K562 (cell line): ENCODE data around the gene NR0B2.

Experiments used
- CBX3 ChIP-seq, 2 experiments: IDR thresholded peaks; 1 replicate in 1 of 2; 2 replicates in 1 of 2; pipeline ENCODE4 v1.6.1; 2012; ENCODE audit warnings: inconsistent platforms in 2 of 2, low read length in 2 of 2, borderline replicate concordance in 1 of 2, control low read depth in 1 of 2
- ESRRA ChIP-seq: fragments of 450-650 bp; IDR thresholded peaks from 2 replicates; pipeline ENCODE4 v1.6.1; 2014; ENCODE audit warnings: low read depth, mild to moderate bottlenecking, moderate library complexity, borderline replicate concordance
- MYBL2 ChIP-seq, 2 experiments: fragments of 450-650 bp in 1 of 2; sonication (generic) in 1 of 2; formaldehyde crosslinking in 1 of 2; IDR thresholded peaks; 2 replicates each; pipeline versions ENCODE4 v1.6.1 to v1.8.1; 2017 to 2022; ENCODE audit warnings: borderline replicate concordance in 1 of 2, inconsistent platforms in 1 of 2, low read depth in 1 of 2, mild to moderate bottlenecking in 1 of 2, missing genetic modification reagents in 1 of 2, moderate library complexity in 1 of 2
- RBM39 ChIP-seq: fragments of 200-400 bp; formaldehyde crosslinking; optimal IDR thresholded peaks from 2 replicates; pipeline ENCODE3; 2018; ENCODE audit warnings: low read depth, low read length
- U2AF1 ChIP-seq: fragments of 200-400 bp; formaldehyde crosslinking; optimal IDR thresholded peaks from 2 replicates; pipeline ENCODE3; 2017; ENCODE audit warnings: mild to moderate bottlenecking, low read depth, low read length, moderate library complexity
- ZNF77 ChIP-seq: fragments of 250-450 bp; sonication (Bioruptor Pico); IDR thresholded peaks from 2 replicates; pipeline ENCODE4 v1.5.0; 2020
- TF ChIP-seq, protein P1 (sequence below), 3 experiments: IDR thresholded peaks in 2 of 3; conservative IDR thresholded peaks in 1 of 3; 2 replicates each; pipeline ENCODE4 v1.5.1; 2011 to 2012; ENCODE audit warnings: low read length in 3 of 3, mild to moderate bottlenecking in 3 of 3, control low read depth in 2 of 3, improper control_type of control experiment in 1 of 3, inconsistent platforms in 1 of 3, low read depth in 1 of 3, mixed read lengths in 1 of 3, moderate library complexity in 1 of 3; ENCODE audit not compliant: insufficient read depth in 2 of 3
- TF ChIP-seq, protein P2 (sequence below), 2 experiments: fragments of 450-650 bp in 1 of 2; sonication (generic) in 1 of 2; formaldehyde crosslinking in 1 of 2; IDR thresholded peaks; 2 replicates each; pipeline versions ENCODE4 v1.7.1 to v1.9.0; 2016 to 2022; ENCODE audit warnings: inconsistent platforms in 1 of 2, mild to moderate bottlenecking in 1 of 2, missing genetic modification reagents in 1 of 2
- TF ChIP-seq, protein P3 (sequence below): fragments of 250-450 bp; sonication (Bioruptor Pico); IDR thresholded peaks from 2 replicates; pipeline ENCODE4 v1.8.0; 2021; ENCODE audit warnings: mild to moderate bottlenecking, moderate library complexity
- TF ChIP-seq, protein P4 (sequence below), 2 experiments: fragments of 200-800 bp in 1 of 2; sonication (Bioruptor generic) in 1 of 2; sonication (generic) in 1 of 2; formaldehyde crosslinking in 1 of 2; IDR thresholded peaks in 1 of 2; conservative IDR thresholded peaks in 1 of 2; 2 replicates each; pipeline versions ENCODE4 v1.5.0 to v1.6.1; 2016 to 2020; ENCODE audit warnings: missing compliant biosample characterization in 1 of 2, missing genetic modification characterization in 1 of 2, missing genetic modification reagents in 1 of 2
- TF ChIP-seq, protein P5 (sequence below): fragments of 250-450 bp; sonication (Bioruptor Pico); IDR thresholded peaks from 2 replicates; pipeline ENCODE4 v1.5.0; 2022; ENCODE audit warnings: mild to moderate bottlenecking

DNA sequence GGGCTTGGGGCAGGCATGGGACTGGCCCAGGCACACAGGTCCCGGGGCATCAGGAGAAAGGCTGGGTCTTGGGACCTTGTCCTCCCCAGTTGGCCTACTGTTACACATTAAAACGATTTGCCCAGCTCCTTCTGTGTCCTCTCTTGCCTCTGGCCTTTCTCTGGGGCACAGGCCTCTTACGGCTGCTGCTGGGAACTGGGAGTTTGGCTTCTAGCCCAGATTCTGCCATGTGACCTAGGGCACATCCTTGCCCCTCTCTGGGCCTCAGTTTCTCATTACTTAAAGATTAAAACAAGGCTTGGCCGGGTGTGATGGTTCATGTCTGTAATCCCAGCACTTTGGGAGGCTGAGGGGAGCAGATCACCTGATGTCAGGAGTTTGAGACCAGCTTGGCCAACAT lies 32.5 kb upstream of the NR0B2 start:
- TF ChIP-seq, protein P1, sequence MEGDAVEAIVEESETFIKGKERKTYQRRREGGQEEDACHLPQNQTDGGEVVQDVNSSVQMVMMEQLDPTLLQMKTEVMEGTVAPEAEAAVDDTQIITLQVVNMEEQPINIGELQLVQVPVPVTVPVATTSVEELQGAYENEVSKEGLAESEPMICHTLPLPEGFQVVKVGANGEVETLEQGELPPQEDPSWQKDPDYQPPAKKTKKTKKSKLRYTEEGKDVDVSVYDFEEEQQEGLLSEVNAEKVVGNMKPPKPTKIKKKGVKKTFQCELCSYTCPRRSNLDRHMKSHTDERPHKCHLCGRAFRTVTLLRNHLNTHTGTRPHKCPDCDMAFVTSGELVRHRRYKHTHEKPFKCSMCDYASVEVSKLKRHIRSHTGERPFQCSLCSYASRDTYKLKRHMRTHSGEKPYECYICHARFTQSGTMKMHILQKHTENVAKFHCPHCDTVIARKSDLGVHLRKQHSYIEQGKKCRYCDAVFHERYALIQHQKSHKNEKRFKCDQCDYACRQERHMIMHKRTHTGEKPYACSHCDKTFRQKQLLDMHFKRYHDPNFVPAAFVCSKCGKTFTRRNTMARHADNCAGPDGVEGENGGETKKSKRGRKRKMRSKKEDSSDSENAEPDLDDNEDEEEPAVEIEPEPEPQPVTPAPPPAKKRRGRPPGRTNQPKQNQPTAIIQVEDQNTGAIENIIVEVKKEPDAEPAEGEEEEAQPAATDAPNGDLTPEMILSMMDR (IDR thresholded peaks at IDR 0.05 in 2 of 3, conservative IDR thresholded peaks at IDR 0.05 in 1 of 3; ENCODE audit: insufficient read depth in 2 of 3, low read depth in 1 of 3, low read length in 3 of 3), result no peak
- TF ChIP-seq, protein P2, sequence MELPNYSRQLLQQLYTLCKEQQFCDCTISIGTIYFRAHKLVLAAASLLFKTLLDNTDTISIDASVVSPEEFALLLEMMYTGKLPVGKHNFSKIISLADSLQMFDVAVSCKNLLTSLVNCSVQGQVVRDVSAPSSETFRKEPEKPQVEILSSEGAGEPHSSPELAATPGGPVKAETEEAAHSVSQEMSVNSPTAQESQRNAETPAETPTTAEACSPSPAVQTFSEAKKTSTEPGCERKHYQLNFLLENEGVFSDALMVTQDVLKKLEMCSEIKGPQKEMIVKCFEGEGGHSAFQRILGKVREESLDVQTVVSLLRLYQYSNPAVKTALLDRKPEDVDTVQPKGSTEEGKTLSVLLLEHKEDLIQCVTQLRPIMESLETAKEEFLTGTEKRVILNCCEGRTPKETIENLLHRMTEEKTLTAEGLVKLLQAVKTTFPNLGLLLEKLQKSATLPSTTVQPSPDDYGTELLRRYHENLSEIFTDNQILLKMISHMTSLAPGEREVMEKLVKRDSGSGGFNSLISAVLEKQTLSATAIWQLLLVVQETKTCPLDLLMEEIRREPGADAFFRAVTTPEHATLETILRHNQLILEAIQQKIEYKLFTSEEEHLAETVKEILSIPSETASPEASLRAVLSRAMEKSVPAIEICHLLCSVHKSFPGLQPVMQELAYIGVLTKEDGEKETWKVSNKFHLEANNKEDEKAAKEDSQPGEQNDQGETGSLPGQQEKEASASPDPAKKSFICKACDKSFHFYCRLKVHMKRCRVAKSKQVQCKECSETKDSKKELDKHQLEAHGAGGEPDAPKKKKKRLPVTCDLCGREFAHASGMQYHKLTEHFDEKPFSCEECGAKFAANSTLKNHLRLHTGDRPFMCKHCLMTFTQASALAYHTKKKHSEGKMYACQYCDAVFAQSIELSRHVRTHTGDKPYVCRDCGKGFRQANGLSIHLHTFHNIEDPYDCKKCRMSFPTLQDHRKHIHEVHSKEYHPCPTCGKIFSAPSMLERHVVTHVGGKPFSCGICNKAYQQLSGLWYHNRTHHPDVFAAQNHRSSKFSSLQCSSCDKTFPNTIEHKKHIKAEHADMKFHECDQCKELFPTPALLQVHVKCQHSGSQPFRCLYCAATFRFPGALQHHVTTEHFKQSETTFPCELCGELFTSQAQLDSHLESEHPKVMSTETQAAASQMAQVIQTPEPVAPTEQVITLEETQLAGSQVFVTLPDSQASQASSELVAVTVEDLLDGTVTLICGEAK (IDR thresholded peaks at IDR 0.05), result no peak
- TF ChIP-seq, protein P2 (CRISPR knock-in tag; IDR thresholded peaks at IDR 0.05), result no peak
- TF ChIP-seq RBM39, result no peak
- no peak for TF ChIP-seq ZNF77
- TF ChIP-seq, protein P3, sequence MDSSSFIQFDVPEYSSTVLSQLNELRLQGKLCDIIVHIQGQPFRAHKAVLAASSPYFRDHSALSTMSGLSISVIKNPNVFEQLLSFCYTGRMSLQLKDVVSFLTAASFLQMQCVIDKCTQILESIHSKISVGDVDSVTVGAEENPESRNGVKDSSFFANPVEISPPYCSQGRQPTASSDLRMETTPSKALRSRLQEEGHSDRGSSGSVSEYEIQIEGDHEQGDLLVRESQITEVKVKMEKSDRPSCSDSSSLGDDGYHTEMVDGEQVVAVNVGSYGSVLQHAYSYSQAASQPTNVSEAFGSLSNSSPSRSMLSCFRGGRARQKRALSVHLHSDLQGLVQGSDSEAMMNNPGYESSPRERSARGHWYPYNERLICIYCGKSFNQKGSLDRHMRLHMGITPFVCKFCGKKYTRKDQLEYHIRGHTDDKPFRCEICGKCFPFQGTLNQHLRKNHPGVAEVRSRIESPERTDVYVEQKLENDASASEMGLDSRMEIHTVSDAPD (CRISPR knock-in tag), result no peak
- TF ChIP-seq ESRRA, result no peak
- TF ChIP-seq CBX3 (IDR thresholded peaks at IDR 0.05; ENCODE audit: borderline replicate concordance in 1 of 2, low read length in 2 of 2), result no peak
- TF ChIP-seq MYBL2 (IDR thresholded peaks at IDR 0.05; ENCODE audit: low read depth), result no peak
- TF ChIP-seq MYBL2 (CRISPR knock-in tag; IDR thresholded peaks at IDR 0.05; ENCODE audit: borderline replicate concordance), result no peak
- TF ChIP-seq, protein P4, sequence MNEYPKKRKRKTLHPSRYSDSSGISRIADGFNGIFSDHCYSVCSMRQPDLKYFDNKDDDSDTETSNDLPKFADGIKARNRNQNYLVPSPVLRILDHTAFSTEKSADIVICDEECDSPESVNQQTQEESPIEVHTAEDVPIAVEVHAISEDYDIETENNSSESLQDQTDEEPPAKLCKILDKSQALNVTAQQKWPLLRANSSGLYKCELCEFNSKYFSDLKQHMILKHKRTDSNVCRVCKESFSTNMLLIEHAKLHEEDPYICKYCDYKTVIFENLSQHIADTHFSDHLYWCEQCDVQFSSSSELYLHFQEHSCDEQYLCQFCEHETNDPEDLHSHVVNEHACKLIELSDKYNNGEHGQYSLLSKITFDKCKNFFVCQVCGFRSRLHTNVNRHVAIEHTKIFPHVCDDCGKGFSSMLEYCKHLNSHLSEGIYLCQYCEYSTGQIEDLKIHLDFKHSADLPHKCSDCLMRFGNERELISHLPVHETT (CRISPR knock-in tag; conservative IDR thresholded peaks at IDR 0.05 in 1 of 2, IDR thresholded peaks at IDR 0.05 in 1 of 2), result no peak
- TF ChIP-seq, protein P5, sequence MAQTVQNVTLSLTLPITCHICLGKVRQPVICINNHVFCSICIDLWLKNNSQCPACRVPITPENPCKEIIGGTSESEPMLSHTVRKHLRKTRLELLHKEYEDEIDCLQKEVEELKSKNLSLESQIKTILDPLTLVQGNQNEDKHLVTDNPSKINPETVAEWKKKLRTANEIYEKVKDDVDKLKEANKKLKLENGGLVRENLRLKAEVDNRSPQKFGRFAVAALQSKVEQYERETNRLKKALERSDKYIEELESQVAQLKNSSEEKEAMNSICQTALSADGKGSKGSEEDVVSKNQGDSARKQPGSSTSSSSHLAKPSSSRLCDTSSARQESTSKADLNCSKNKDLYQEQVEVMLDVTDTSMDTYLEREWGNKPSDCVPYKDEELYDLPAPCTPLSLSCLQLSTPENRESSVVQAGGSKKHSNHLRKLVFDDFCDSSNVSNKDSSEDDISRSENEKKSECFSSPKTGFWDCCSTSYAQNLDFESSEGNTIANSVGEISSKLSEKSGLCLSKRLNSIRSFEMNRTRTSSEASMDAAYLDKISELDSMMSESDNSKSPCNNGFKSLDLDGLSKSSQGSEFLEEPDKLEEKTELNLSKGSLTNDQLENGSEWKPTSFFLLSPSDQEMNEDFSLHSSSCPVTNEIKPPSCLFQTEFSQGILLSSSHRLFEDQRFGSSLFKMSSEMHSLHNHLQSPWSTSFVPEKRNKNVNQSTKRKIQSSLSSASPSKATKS (CRISPR knock-in tag), result no peak
- TF ChIP-seq U2AF1, result no peak
